ENCODE results near the gene FKBP7. TPM values are rescaled to one million over a fixed set of nuclear protein-coding genes. Genes with fewer than 3 reads are reported as not detected.

Gene FKBP7
- total and polyA plus RNA-seq, 2 of the 13 experiments (the other 11 are each of a cell fraction or from before 2014, with no cell fraction given), result 12.4 to 14.8 TPM

GRCh38 chr2:178476477-178476876 lies 1.9 kb downstream of the FKBP7 start:
- POLR2A ChIA-PET, result interaction anchor here (1.2 to 1.9 kb wide), 2 partner anchors 26 to 48 kb away, joined by 3 to 7 read pairs; partner anchors contain the start of genes PJVK and PRKRA
- in situ Hi-C loops (cut with HindIII; ENCODE audit: extremely low pct_ligation_motif_present, low pct_unique_long_range_greater_than_20kb), result no loop called here
- Histone ChIP-seq H3K9me3 (ENCODE audit: low read length) (no peaks in the 10 kb centered on the region), H3K79me2 (ENCODE audit: insufficient read depth, low read length) (peaks cover 29% of the 10 kb centered on the region), H3K4me1 (ENCODE audit: insufficient read depth, low read length) (peaks cover 24% of the 10 kb centered on the region), H3K27ac (ENCODE audit: extremely low read length, insufficient read depth, low read length) (no peak overlapping the region), H3K4me2 (ENCODE audit: low read depth, low read length) (peak overlapping the region; percentile 91), H3K9ac (ENCODE audit: insufficient read depth, low read depth, low read length) (no peak overlapping the region), H4K20me1 (ENCODE audit: insufficient read depth, low read length) (peaks cover 4% of the 10 kb centered on the region; the same call in 1 of the 2 replicates), H3K36me3 (replicated peaks in 1 of 2; ENCODE audit: control insufficient read depth in 1 of 2, insufficient read depth in 2 of 2, low read length in 2 of 2) (no peaks in the 10 kb centered on the region), H2AFZ (ENCODE audit: low read length) (no peak overlapping the region), H3K27me3 (ENCODE audit: control insufficient read depth in 1 of 2, insufficient read depth in 2 of 2, low read length in 2 of 2) (no peaks in the 10 kb centered on the region; a peak in 1 of 5 replicates), H3K4me3 (replicated peaks in 1 of 3; ENCODE audit: insufficient read depth in 1 of 3, low read depth in 2 of 3, low read length in 3 of 3) (no peak overlapping the region; a peak in 2 of 6 replicates)
- TF ChIP-seq MYNN (CRISPR knock-in tag; IDR thresholded peaks at IDR 0.05; ENCODE audit: low read depth), result no peak
- no peak for TF ChIP-seq RFX1 (IDR thresholded peaks at IDR 0.05)
- TF ChIP-seq ZNF768 (CRISPR knock-in tag; IDR thresholded peaks at IDR 0.05), result no peak
- TF ChIP-seq NFRKB (IDR thresholded peaks at IDR 0.05), result no peak
- TF ChIP-seq, protein P1, sequence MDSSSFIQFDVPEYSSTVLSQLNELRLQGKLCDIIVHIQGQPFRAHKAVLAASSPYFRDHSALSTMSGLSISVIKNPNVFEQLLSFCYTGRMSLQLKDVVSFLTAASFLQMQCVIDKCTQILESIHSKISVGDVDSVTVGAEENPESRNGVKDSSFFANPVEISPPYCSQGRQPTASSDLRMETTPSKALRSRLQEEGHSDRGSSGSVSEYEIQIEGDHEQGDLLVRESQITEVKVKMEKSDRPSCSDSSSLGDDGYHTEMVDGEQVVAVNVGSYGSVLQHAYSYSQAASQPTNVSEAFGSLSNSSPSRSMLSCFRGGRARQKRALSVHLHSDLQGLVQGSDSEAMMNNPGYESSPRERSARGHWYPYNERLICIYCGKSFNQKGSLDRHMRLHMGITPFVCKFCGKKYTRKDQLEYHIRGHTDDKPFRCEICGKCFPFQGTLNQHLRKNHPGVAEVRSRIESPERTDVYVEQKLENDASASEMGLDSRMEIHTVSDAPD (CRISPR knock-in tag; IDR thresholded peaks at IDR 0.05), result no peak
- TF ChIP-seq SMARCC2 (IDR thresholded peaks at IDR 0.05), result no peak
- TF ChIP-seq TOE1 (CRISPR knock-in tag; IDR thresholded peaks at IDR 0.05), result no peak
- no peak for TF ChIP-seq MATR3 (CRISPR knock-in tag; IDR thresholded peaks at IDR 0.05)
- TF ChIP-seq ZSCAN12 (CRISPR knock-in tag; IDR thresholded peaks at IDR 0.05), result no peak
- no peak for TF ChIP-seq ZNF225 (CRISPR knock-in tag; IDR thresholded peaks at IDR 0.05)
- FAIRE-seq (no peak), DNase-seq (ENCODE audit: low spot score) (no peak), ATAC-seq (no peak)
- no TSS peak for BruUV-seq (replicated peaks)
- CTCF ChIA-PET (ENCODE audit: low intra/inter-chr PET ratio, low total read pairs), result no interaction called here
- intact Hi-C loops (cut with micrococcal nuclease; ENCODE audit: unreplicated experiment), result no loop called here
